Retinal pigment epithelial cell (primary cell): ENCODE data around the gene SPTSSA.

Source experiments
- DNase-seq: peaks from one replicate; pipeline ENCODE4 v3.0.0-alpha.2; 2010; ENCODE audit warnings: low read depth
- H3K4me3 ChIP-seq: 2 replicates; pipeline ENCODE4 v1.5.1; 2011; ENCODE audit warnings: mild to moderate bottlenecking, low read length, control low read depth, moderate library complexity
- TF ChIP-seq, protein P1 (sequence below): conservative IDR thresholded peaks from 2 replicates; pipeline ENCODE4 v1.5.1; 2011; ENCODE audit warnings: low read depth, low read length, control low read depth, inconsistent platforms

Gene SPTSSA

DNA sequence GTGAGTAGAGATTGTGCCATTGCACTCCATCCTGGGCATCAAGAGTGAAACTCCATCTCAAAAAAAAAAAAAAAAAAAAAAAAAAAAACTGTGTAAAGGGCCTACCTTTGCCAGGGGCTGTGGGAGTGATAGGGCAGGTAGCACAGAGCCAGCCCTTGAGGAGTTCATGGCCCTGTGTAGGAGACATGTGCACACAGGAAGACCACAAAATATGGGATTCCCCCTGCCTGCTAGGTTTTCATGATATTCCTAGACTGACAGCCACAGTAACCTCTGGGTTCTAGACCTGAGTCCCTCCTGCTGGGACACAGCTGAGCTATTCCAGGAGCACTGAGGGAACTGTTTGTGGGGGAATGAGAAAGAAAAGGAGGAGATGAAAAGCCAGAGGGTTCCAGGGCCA is 8.3 kb upstream of the SPTSSA start:
- TF ChIP-seq, protein P1, sequence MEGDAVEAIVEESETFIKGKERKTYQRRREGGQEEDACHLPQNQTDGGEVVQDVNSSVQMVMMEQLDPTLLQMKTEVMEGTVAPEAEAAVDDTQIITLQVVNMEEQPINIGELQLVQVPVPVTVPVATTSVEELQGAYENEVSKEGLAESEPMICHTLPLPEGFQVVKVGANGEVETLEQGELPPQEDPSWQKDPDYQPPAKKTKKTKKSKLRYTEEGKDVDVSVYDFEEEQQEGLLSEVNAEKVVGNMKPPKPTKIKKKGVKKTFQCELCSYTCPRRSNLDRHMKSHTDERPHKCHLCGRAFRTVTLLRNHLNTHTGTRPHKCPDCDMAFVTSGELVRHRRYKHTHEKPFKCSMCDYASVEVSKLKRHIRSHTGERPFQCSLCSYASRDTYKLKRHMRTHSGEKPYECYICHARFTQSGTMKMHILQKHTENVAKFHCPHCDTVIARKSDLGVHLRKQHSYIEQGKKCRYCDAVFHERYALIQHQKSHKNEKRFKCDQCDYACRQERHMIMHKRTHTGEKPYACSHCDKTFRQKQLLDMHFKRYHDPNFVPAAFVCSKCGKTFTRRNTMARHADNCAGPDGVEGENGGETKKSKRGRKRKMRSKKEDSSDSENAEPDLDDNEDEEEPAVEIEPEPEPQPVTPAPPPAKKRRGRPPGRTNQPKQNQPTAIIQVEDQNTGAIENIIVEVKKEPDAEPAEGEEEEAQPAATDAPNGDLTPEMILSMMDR, result no peak

DNA sequence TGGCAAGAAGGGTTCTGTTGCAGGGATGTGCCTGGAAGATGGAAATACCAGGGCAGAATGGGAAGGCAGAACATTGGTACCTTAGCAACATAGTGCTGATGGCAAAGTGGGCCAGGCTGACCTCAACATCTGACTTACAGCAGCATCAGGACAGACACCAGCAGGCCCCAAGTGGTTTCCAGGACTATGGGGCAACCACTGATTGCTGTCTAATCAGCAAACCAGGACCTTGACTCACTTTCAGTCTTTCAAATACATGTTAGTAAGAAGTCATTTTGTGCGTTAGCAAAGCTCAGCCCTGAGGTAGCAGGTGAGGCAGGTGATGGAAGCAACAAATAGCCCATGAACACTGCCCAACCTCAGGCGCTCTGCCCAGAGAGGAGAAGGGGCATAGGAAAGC is 4.7 kb upstream of the SPTSSA start:
- no peak overlapping the region for H3K4me3 ChIP-seq
- no peak for DNase-seq
- TF ChIP-seq, protein P1, result no peak

More for the DNA sequence above, 8.3 kb upstream of the SPTSSA start:
- no peak for DNase-seq
- no peak overlapping the region for H3K4me3 ChIP-seq

DNA sequence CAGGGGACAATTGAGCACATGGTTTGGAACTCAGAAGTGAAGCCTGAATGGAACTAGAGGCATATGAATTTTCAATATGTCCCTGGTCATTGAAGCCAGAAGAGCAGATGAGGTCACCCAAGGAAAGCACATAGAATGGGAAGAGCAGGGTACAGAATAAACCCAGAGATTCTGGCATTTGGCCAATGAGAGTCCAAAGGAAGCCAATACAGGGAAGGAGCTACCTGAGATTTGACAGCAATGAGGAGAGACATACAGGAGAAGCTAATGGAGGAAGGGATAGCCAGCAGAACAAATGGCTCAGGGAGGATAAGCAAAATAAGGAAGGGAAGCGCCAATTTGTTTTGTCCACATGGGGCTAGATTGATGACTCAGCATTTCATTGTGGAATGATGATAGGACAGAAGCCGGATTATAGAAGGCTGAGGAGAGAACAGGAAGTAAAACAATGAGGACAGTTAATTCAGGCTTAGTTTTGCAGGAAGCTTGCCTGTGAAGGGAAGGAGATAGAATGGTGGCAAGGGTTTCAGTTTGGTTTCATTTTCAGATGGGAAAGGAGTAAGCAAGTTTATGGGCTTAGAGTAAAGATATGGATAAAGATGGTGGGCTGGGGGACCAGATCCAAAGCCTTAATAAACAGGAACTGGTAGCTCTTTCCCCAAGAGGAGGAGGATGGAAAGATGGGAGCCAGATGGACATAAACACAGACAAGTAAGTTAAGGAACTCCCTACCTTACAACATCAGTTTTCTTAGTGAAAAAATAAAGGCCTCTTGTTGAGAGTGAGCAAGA is 3.2 kb upstream of the SPTSSA start:
- TF ChIP-seq, protein P1, result no peak
- DNase-seq, result no peak
- no peak overlapping the region for H3K4me3 ChIP-seq

DNA sequence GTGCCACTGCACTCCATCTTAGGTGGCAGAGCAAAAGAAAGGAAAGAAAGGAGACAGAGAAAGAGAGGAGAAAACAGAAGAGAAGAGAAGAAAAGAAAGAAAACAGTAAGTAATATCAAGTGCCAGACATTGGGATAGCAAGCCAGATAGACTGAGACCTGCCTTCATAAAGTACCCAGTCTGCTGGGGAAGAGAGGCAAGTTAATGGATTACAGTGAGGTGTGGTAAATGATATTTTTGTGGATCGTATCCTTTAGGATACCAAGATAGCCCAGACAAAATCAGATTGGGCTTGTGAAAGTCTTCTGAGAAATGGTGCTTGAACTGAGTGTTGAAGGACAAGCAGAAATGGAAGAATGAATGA is 1.5 kb upstream of the SPTSSA start:
- H3K4me3 ChIP-seq, result no peak overlapping the region
- no peak for DNase-seq
- TF ChIP-seq, protein P1, result no peak

DNA sequence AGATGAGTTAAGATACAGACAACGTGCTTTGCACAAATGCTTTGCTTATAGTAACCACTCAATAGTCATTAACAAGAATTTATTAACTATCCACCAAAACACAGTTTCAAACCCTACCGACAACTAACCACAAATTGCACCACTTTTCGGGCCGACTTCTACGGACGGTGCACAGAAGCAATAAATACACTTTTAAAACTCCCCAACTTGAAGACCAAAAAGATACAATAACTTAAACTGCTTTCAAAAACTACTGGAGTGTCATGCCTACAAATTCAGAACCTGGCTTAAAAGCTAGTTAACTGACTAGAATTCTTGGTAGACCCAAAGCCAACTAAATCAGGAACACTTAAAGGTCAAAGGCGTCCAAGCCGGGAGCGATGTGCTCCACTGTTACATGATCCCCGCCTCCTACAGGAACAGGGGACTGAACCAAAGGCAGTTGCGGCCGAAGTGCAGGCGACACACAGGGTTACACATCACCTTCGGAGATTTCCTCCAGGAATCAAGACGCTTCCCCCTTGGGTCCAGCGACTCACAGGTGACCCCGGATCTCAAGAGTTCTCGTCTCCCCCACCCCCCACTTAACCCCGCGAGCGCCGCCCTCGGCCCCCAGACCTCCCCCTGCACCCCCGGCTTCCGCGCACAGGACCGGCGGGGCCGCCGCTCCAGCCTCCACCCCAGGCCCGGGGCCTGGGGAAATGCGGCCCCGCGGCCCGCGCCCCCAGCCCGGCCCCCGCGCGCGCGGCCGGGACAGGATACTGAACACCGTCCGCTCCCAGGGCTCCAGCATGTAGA is 507 bp downstream of the SPTSSA start:
- TF ChIP-seq, protein P1, result no peak
- DNase-seq, result no peak
- peak overlapping the region; percentile 81 for H3K4me3 ChIP-seq

DNA sequence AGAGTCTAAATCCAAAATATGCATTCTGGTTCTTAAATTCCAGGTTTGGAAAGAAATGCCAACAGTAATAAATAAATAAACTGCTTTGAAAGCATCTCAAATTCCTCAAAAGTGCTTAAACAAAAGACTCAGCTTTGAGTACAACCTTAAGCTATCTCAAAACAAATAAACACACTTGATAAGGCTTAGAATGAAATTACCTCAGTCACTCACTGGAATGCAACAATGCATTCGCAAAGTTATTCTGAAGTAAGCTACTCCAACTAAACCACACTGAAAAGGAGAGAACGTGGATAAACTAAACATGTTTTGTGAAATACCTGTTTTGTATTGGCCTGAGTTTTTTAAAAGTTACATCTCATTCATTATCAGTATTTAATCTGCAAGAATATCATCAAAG is 1.2 kb downstream of the SPTSSA start:
- peak overlapping the region; percentile 81 for H3K4me3 ChIP-seq
- TF ChIP-seq, protein P1, result no peak
- DNase-seq, result peak; percentile 23

DNA sequence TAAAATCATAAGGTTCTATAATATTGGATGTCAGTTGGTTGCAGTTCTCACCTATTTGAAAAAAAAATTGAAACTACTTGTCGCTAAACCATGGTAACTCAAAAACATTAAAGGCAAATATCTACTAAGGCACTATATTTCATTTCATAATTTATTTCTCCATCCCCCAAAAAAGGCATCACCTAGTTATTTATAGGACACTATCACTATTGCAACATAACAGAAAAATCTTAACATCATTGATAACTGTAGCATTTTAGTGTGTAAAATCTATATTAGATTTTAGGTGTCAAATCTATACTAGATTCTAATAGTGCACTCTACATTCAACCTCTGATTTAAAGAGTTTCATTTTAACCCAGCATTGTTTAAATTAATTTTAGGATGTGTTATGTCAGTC is 1.7 kb downstream of the SPTSSA start:
- TF ChIP-seq, protein P1, result no peak
- H3K4me3 ChIP-seq, result peak overlapping the region; percentile 81

More for the DNA sequence above, 1.7 kb downstream of the SPTSSA start:
- no peak for DNase-seq
